ENCODE data around the gene AXL. TPM values are rescaled to one million over a fixed set of nuclear protein-coding genes. Genes with fewer than 3 reads are reported as not detected.

AXL gene
- total and polyA plus RNA-seq, 2 of the 13 experiments (the other 11 are each of a cell fraction or from before 2014, with no cell fraction given), result 0.71 to 5.9 TPM

DNA sequence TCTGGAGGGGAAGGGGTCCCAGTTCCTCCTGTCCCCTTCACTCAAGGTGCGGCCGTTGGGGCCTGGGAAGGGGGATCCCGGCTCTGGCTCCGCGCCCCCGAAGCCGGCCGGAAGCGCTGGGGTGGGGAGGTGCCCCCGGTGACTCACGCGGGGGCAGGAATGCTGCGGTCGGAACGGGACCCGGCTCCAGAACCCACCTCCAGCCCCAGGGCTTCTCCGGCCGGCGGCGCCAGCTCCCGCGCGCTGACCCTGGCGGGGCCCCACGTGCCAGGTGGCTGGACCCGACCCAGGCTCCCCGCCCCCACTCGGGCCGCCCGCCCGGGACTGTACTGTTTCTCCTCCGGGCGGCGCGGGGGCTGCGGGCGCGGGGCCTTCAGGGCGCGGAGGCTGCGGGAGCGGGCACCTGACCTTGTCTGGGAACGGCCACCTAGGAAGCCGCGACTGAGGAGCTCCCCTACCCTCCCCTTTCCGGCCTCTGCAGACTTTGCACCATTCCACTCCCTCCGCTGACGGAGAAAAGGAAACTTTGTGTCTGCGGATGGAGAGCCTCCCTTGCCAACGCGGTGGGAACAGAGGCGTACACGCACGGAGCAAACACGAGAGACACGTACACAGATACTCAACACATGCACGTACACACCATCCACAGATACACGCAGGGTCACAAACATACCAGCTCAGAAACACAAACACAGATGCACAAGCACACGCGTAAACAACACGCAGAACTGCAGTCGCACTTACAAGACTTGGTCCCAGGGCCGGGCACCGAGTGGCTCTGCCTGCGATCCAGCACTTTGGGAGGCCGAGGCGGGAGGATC lies 7.2 kb downstream of the AXL start (continued):
- TF ChIP-seq, protein P1, sequence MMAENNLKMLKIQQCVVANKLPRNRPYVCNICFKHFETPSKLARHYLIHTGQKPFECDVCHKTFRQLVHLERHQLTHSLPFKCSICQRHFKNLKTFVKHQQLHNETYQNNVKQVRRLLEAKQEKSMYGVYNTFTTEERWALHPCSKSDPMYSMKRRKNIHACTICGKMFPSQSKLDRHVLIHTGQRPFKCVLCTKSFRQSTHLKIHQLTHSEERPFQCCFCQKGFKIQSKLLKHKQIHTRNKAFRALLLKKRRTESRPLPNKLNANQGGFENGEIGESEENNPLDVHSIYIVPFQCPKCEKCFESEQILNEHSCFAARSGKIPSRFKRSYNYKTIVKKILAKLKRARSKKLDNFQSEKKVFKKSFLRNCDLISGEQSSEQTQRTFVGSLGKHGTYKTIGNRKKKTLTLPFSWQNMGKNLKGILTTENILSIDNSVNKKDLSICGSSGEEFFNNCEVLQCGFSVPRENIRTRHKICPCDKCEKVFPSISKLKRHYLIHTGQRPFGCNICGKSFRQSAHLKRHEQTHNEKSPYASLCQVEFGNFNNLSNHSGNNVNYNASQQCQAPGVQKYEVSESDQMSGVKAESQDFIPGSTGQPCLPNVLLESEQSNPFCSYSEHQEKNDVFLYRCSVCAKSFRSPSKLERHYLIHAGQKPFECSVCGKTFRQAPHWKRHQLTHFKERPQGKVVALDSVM (CRISPR knock-in tag; IDR thresholded peaks at IDR 0.05), result peak; percentile 96; the same call in 1 of the 2 replicates
- TF ChIP-seq, protein P2, sequence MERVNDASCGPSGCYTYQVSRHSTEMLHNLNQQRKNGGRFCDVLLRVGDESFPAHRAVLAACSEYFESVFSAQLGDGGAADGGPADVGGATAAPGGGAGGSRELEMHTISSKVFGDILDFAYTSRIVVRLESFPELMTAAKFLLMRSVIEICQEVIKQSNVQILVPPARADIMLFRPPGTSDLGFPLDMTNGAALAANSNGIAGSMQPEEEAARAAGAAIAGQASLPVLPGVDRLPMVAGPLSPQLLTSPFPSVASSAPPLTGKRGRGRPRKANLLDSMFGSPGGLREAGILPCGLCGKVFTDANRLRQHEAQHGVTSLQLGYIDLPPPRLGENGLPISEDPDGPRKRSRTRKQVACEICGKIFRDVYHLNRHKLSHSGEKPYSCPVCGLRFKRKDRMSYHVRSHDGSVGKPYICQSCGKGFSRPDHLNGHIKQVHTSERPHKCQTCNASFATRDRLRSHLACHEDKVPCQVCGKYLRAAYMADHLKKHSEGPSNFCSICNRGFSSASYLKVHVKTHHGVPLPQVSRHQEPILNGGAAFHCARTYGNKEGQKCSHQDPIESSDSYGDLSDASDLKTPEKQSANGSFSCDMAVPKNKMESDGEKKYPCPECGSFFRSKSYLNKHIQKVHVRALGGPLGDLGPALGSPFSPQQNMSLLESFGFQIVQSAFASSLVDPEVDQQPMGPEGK (CRISPR knock-in tag; IDR thresholded peaks at IDR 0.05), result peak; percentile 68
- TF ChIP-seq, protein P3, sequence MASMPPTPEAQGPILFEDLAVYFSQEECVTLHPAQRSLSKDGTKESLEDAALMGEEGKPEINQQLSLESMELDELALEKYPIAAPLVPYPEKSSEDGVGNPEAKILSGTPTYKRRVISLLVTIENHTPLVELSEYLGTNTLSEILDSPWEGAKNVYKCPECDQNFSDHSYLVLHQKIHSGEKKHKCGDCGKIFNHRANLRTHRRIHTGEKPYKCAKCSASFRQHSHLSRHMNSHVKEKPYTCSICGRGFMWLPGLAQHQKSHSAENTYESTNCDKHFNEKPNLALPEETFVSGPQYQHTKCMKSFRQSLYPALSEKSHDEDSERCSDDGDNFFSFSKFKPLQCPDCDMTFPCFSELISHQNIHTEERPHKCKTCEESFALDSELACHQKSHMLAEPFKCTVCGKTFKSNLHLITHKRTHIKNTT (CRISPR knock-in tag; IDR thresholded peaks at IDR 0.05), result no peak
- TF ChIP-seq RNF2 (conservative IDR thresholded peaks at IDR 0.05; ENCODE audit: low read depth) (peak; percentile 54; the same call in 1 of the 2 replicates), SP1 (IDR thresholded peaks at IDR 0.05) (no peak), SP1 (CRISPR knock-in tag; IDR thresholded peaks at IDR 0.05) (peak; percentile 30; the same call in 1 of the 2 replicates), NRL (CRISPR knock-in tag; IDR thresholded peaks at IDR 0.05; ENCODE audit: borderline replicate concordance) (peak; percentile 69; the same call in 1 of the 2 replicates), YEATS4 (CRISPR knock-in tag; IDR thresholded peaks at IDR 0.05; ENCODE audit: borderline replicate concordance) (peak; percentile 88), HOXA9 (CRISPR knock-in tag; IDR thresholded peaks at IDR 0.05; ENCODE audit: borderline replicate concordance) (no peak), ATAD3A (CRISPR knock-in tag; IDR thresholded peaks at IDR 0.05) (no peak), REPIN1 (CRISPR knock-in tag; IDR thresholded peaks at IDR 0.05; ENCODE audit: borderline replicate concordance, low read depth) (peak; percentile 52), HES4 (CRISPR knock-in tag; IDR thresholded peaks at IDR 0.05; ENCODE audit: borderline replicate concordance) (no peak), KDM1A (CRISPR knock-in tag; IDR thresholded peaks at IDR 0.05) (no peak), POLR2A (IDR thresholded peaks at IDR 0.05; ENCODE audit: insufficient read depth in 1 of 2, low read depth in 2 of 2, low read length in 2 of 2) (peak; percentile 46 to 77; a peak in 3 of 4 replicates), DPF2 (CRISPR knock-in tag; IDR thresholded peaks at IDR 0.05; ENCODE audit: borderline replicate concordance, low read depth) (peak; percentile 65; the same call in 1 of the 2 replicates), ZNF629 (CRISPR knock-in tag; conservative IDR thresholded peaks at IDR 0.05) (0 out of 2 replicates have a peak, but pooled peaks have one; percentile 23)
- TF ChIP-seq, protein P4, sequence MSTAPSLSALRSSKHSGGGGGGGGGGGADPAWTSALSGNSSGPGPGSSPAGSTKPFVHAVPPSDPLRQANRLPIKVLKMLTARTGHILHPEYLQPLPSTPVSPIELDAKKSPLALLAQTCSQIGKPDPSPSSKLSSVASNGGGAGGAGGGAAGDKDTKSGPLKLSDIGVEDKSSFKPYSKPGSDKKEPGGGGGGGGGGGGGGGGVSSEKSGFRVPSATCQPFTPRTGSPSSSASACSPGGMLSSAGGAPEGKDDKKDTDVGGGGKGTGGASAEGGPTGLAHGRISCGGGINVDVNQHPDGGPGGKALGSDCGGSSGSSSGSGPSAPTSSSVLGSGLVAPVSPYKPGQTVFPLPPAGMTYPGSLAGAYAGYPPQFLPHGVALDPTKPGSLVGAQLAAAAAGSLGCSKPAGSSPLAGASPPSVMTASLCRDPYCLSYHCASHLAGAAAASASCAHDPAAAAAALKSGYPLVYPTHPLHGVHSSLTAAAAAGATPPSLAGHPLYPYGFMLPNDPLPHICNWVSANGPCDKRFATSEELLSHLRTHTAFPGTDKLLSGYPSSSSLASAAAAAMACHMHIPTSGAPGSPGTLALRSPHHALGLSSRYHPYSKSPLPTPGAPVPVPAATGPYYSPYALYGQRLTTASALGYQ (CRISPR knock-in tag; IDR thresholded peaks at IDR 0.05), result no peak
- TF ChIP-seq, protein P5, sequence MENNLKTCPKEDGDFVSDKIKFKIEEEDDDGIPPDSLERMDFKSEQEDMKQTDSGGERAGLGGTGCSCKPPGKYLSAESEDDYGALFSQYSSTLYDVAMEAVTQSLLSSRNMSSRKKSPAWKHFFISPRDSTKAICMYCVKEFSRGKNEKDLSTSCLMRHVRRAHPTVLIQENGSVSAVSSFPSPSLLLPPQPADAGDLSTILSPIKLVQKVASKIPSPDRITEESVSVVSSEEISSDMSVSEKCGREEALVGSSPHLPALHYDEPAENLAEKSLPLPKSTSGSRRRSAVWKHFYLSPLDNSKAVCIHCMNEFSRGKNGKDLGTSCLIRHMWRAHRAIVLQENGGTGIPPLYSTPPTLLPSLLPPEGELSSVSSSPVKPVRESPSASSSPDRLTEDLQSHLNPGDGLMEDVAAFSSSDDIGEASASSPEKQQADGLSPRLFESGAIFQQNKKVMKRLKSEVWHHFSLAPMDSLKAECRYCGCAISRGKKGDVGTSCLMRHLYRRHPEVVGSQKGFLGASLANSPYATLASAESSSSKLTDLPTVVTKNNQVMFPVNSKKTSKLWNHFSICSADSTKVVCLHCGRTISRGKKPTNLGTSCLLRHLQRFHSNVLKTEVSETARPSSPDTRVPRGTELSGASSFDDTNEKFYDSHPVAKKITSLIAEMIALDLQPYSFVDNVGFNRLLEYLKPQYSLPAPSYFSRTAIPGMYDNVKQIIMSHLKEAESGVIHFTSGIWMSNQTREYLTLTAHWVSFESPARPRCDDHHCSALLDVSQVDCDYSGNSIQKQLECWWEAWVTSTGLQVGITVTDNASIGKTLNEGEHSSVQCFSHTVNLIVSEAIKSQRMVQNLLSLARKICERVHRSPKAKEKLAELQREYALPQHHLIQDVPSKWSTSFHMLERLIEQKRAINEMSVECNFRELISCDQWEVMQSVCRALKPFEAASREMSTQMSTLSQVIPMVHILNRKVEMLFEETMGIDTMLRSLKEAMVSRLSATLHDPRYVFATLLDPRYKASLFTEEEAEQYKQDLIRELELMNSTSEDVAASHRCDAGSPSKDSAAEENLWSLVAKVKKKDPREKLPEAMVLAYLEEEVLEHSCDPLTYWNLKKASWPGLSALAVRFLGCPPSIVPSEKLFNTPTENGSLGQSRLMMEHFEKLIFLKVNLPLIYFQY (CRISPR knock-in tag; IDR thresholded peaks at IDR 0.05; ENCODE audit: borderline replicate concordance), result peak; percentile 78; the same call in 1 of the 2 replicates

All from HepG2 (cell line).